LNCAP (cell line): Measurements from ENCODE around the gene RINL.

Source experiments
- CTCF ChIP-seq: fragments of 450-650 bp; IDR thresholded peaks from 2 replicates; pipeline ENCODE4 v1.5.1; 2017; ENCODE audit warnings: mild to moderate bottlenecking

Gene RINL

GRCh38 chr19:38910488-38910887, 32.4 kb upstream of the RINL start:
- TF ChIP-seq CTCF, result no peak

- no peak for TF ChIP-seq CTCF
These were observed 30.8 kb upstream of the RINL start for GRCh38 chr19:38908911-38909310.

- TF ChIP-seq CTCF, result no peak
These were observed 29.6 kb upstream of the RINL start for GRCh38 chr19:38907670-38908069.

- no peak for TF ChIP-seq CTCF
These were observed 29.2 kb upstream of the RINL start for GRCh38 chr19:38907227-38907626.

- TF ChIP-seq CTCF, result no peak
These were observed 27.5 kb upstream of the RINL start for GRCh38 chr19:38905620-38906019.

GRCh38 chr19:38904581-38905539, 26.8 kb upstream of the RINL start:
- TF ChIP-seq CTCF, result no peak

GRCh38 chr19:38901683-38902082, 23.6 kb upstream of the RINL start:
- TF ChIP-seq CTCF, result no peak
